ENCODE data around the gene ARID4B.

The ARID4B gene

GRCh38 chr1:235122348-235122747 is 205.6 kb downstream of the ARID4B start:
- TF ChIP-seq ZEB2 (tag by site-specific recombination; IDR thresholded peaks at IDR 0.05), result no peak
- TF ChIP-seq ZNF629 (tag by site-specific recombination; IDR thresholded peaks at IDR 0.05), result no peak
- TF ChIP-seq ZFHX2 (tag by site-specific recombination; conservative IDR thresholded peaks at IDR 0.05), result no peak
- TF ChIP-seq TCF7L2 (IDR thresholded peaks at IDR 0.05; ENCODE audit: borderline replicate concordance, low read depth, low read length), result no peak
- no peak for TF ChIP-seq ZBTB44 (tag by site-specific recombination; IDR thresholded peaks at IDR 0.05)
- no peak for TF ChIP-seq ZNF148 (tag by site-specific recombination; IDR thresholded peaks at IDR 0.05; ENCODE audit: borderline replicate concordance)
- no peak for TF ChIP-seq ZIC2 (tag by site-specific recombination; IDR thresholded peaks at IDR 0.05)
- TF ChIP-seq PRDM1 (tag by site-specific recombination; IDR thresholded peaks at IDR 0.05), result no peak
- TF ChIP-seq SCRT1 (tag by site-specific recombination; IDR thresholded peaks at IDR 0.05; ENCODE audit: borderline replicate concordance), result no peak
- TF ChIP-seq ZNF18 (tag by site-specific recombination; IDR thresholded peaks at IDR 0.05), result no peak
- TF ChIP-seq, protein P1, sequence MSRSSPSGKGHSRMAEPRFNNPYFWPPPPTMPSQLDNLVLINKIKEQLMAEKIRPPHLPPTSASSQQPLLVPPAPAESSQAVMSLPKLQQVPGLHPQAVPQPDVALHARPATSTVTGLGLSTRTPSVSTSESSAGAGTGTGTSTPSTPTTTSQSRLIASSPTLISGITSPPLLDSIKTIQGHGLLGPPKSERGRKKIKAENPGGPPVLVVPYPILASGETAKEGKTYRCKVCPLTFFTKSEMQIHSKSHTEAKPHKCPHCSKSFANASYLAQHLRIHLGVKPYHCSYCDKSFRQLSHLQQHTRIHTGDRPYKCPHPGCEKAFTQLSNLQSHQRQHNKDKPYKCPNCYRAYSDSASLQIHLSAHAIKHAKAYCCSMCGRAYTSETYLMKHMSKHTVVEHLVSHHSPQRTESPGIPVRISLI (tag by site-specific recombination; IDR thresholded peaks at IDR 0.05), result no peak

More at GRCh38 chr1:235122348-235122747, 205.6 kb downstream of the ARID4B start:
- ChIA-PET POLR2A (interaction anchor here (0.5 to 0.9 kb wide), 3 partner anchors 10 to 399 kb away, joined by 3 to 11 read pairs (median 4); no protein-coding TSS in a partner anchor), CTCF (interaction anchor here (0.7 to 1.6 kb wide), 5 partner anchors 9 to 1331 kb away, joined by 3 to 5 read pairs (median 4); no protein-coding TSS in a partner anchor)
- Histone ChIP-seq H3K4me1 (ENCODE audit: control insufficient read depth, insufficient read depth, low read length) (peaks cover 6% of the 10 kb centered on the region), H3K27ac (ENCODE audit: extremely low read depth, low read depth, low read length) (no peak overlapping the region), H3K4me3 (ENCODE audit: low read depth, low read length) (no peak overlapping the region), H3K9me3 (ENCODE audit: control insufficient read depth, insufficient read depth, low read depth, low read length) (no peaks in the 10 kb centered on the region), H3K36me3 (ENCODE audit: control insufficient read depth in 2 of 2, insufficient read depth in 1 of 2, low read length in 2 of 2) (peaks cover 68 to 88% of the 10 kb centered on the region in 2 experiments)
